ENCODE results near the gene INTS11.

The INTS11 gene

DNA sequence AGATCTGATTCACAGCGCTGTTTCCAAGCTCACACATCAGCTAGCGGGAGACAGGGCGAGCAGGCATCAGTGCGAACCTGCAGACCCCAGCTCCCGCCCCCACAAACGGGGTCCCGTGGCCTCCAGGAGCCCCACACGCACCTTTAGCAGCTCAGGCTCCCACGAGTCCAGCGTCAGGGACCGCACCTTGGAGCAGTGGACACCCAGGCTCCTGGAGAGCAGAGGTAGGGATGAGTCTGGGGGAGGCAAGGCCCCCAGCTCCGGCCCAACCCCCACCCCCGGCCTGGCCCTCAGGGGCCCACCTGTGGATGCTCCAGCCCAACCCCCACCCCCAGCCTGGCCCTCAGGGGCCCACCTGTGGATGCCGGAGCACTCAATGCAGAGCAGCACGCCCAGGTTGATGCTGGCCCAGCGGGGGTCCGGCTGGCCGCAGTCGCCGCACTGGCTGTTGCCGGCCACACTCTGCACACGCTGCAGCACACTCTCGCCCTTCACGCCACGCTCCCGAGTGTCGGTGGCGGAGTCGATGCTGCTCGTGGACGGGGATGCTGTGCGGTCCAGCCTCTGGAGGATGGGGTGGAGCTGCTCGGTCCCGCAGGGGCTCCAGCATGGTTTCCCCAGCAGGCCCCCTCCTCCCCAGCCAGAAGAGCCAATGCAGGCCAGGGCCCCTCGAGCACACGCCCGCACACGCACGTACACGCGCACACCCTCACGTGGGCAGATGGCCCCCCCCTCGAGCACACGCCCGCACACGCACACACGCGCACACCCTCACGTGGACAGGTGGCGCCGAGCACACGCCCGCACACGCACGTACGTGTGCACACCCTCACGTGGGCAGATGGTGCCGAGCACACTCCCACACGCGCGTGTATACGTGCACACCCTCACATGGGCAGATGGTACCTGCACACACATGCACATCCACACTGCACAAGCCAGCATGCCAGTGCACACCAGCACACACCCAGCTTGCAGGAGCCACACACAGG is 28.1 kb downstream of the INTS11 start:
- Histone ChIP-seq H3K9ac (ENCODE audit: low read length in 5 of 5) (no peak overlapping the region), H3K4me1 (ENCODE audit: control insufficient read depth in 5 of 5, insufficient read depth in 5 of 5, low read length in 5 of 5) (peaks cover 0 to 6% (median under 1%) of the 10 kb centered on the region in 5 donors), H3K36me3 (ENCODE audit: control insufficient read depth in 5 of 5, insufficient read depth in 5 of 5, low read length in 5 of 5) (peaks cover 0 to 53% (median 30%) of the 10 kb centered on the region in 5 donors), H3K9me3 (ENCODE audit: control insufficient read depth in 5 of 5, low read length in 5 of 5) (no peaks in the 10 kb centered on the region), H3K27me3 (ENCODE audit: control insufficient read depth in 5 of 5, insufficient read depth in 4 of 5, low read length in 5 of 5) (no peaks in the 10 kb centered on the region), H3K4me3 (ENCODE audit: low read depth in 1 of 5, low read length in 5 of 5) (no peak overlapping the region), H3K27ac (ENCODE audit: low read depth, low read length) (no peak overlapping the region)

GRCh38 chr1:1295154-1295923 is 29.1 kb downstream of the INTS11 start:
- Histone ChIP-seq H3K9ac (ENCODE audit: low read length in 5 of 5) (no peak overlapping the region), H3K27me3 (ENCODE audit: control insufficient read depth in 5 of 5, insufficient read depth in 4 of 5, low read length in 5 of 5) (peaks cover 0 to 2% (median 0%) of the 10 kb centered on the region in 5 donors), H3K4me3 (ENCODE audit: low read depth in 1 of 5, low read length in 5 of 5) (no peak overlapping the region), H3K9me3 (ENCODE audit: control insufficient read depth in 5 of 5, low read length in 5 of 5) (no peaks in the 10 kb centered on the region), H3K36me3 (ENCODE audit: control insufficient read depth in 5 of 5, insufficient read depth in 5 of 5, low read length in 5 of 5) (peaks cover 0 to 53% (median 30%) of the 10 kb centered on the region in 5 donors), H3K4me1 (ENCODE audit: control insufficient read depth in 5 of 5, insufficient read depth in 5 of 5, low read length in 5 of 5) (peaks cover 0 to 11% (median 3%) of the 10 kb centered on the region in 5 donors), H3K27ac (ENCODE audit: low read depth, low read length) (no peak overlapping the region)

- Histone ChIP-seq H3K4me1 (ENCODE audit: control insufficient read depth in 5 of 5, insufficient read depth in 5 of 5, low read length in 5 of 5) (peaks cover 0 to 11% (median 3%) of the 10 kb centered on the region in 5 donors), H3K9me3 (ENCODE audit: control insufficient read depth in 5 of 5, low read length in 5 of 5) (no peaks in the 10 kb centered on the region), H3K27me3 (ENCODE audit: control insufficient read depth in 5 of 5, insufficient read depth in 4 of 5, low read length in 5 of 5) (peaks cover 0 to 3% (median 0%) of the 10 kb centered on the region in 5 donors), H3K27ac (ENCODE audit: low read depth, low read length) (no peak overlapping the region), H3K9ac (ENCODE audit: low read length in 5 of 5) (no peak overlapping the region), H3K36me3 (ENCODE audit: control insufficient read depth in 5 of 5, insufficient read depth in 5 of 5, low read length in 5 of 5) (peaks cover 0 to 48% (median 29%) of the 10 kb centered on the region in 5 donors), H3K4me3 (ENCODE audit: low read depth in 1 of 5, low read length in 5 of 5) (no peak overlapping the region)
Measured at GRCh38 chr1:1294250-1294890, 30.1 kb downstream of the INTS11 start.

DNA sequence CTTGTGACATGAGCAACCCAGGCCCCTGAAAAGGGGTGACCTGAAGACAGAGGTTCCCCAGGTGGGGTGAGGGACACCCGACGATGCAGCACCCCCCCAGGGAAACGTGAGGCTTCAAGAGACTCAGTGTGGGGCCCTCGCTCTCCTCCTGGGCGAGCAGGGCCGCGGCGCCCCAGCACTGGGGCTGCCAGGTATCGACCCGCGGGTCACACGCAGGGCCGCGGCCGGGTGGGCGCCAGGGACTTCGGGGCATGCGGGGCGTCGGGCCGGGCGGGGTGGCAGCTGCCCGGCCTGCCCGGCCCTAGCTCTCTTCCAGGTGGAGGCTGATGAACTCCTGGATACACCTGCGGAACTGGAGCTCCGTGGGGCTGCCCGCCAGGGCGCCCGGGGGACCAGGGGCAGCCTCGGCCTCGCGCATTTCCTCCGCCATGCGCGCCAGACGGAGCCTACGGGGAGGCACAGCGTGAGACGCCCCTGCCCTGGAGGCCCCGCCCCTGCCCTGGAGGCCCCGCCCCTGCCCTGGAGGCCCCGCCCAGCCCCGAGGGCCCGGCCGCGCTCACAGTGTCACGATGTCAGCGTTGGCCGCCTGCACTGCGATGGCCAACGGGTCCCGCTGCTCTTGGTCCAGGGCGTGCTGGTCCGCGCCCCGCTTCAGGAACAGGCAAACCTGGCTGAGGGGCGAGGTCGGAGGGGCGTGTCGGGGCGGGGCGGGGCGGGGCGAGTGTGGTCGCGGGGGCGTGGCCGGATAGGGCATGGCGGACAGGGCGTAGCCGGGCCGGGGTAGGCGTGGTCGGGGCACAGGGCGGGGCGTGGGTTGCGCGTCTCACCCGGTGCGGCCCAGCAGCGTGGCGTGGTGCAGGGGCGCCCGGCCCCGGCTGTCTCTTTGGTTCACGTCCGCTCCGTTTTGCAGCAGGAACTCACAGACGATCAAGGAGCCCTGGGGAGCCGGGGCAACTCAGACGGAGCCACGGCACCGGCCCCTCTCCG is 30.9 kb downstream of the INTS11 start:
- Histone ChIP-seq H3K4me3 (ENCODE audit: low read depth in 1 of 5, low read length in 5 of 5) (no peak overlapping the region), H3K27me3 (ENCODE audit: control insufficient read depth in 5 of 5, insufficient read depth in 4 of 5, low read length in 5 of 5) (peaks cover 0 to 3% (median 0%) of the 10 kb centered on the region in 5 donors), H3K9me3 (ENCODE audit: control insufficient read depth in 5 of 5, low read length in 5 of 5) (no peaks in the 10 kb centered on the region), H3K9ac (ENCODE audit: low read length in 5 of 5) (no peak overlapping the region), H3K4me1 (ENCODE audit: control insufficient read depth in 5 of 5, insufficient read depth in 5 of 5, low read length in 5 of 5) (peaks cover 0 to 8% (median 3%) of the 10 kb centered on the region in 5 donors), H3K36me3 (ENCODE audit: control insufficient read depth in 5 of 5, insufficient read depth in 5 of 5, low read length in 5 of 5) (peaks cover 0 to 44% (median 29%) of the 10 kb centered on the region in 5 donors), H3K27ac (ENCODE audit: low read depth, low read length) (no peak overlapping the region)

DNA sequence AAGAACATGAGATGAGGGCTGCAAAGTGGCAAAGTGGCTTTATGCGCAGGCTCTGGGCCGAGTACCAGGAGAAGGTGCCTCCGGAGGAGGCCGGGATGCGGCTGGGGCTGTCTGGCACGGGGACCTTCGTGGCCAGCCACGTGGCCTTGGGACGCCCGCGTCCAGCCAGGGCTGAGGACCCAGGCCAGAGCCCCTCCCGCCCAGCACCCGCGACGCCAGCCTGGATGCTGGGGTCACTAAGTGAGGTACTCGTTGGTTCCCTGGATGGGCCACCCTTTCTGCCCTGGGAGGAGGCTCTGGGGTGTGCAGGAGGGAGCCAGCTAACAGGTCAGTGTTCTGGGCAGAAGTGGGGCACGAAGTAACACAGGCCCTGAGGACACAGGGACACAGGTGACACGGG is 31.6 kb downstream of the INTS11 start:
- Histone ChIP-seq H3K27ac (ENCODE audit: low read depth, low read length) (no peak overlapping the region), H3K36me3 (ENCODE audit: control insufficient read depth in 5 of 5, insufficient read depth in 5 of 5, low read length in 5 of 5) (peaks cover 0 to 41% (median 27%) of the 10 kb centered on the region in 5 donors), H3K9me3 (ENCODE audit: control insufficient read depth in 5 of 5, low read length in 5 of 5) (no peaks in the 10 kb centered on the region), H3K4me1 (ENCODE audit: control insufficient read depth in 5 of 5, insufficient read depth in 5 of 5, low read length in 5 of 5) (peaks cover 0 to 8% (median 3%) of the 10 kb centered on the region in 5 donors), H3K27me3 (ENCODE audit: control insufficient read depth in 5 of 5, insufficient read depth in 4 of 5, low read length in 5 of 5) (peaks cover 0 to 3% (median 0%) of the 10 kb centered on the region in 5 donors), H3K4me3 (ENCODE audit: low read depth in 1 of 5, low read length in 5 of 5) (no peak overlapping the region), H3K9ac (ENCODE audit: low read length in 5 of 5) (no peak overlapping the region)

- no peak overlapping the region for H3K9ac ChIP-seq (ENCODE audit: low read length in 5 of 5)
- no peaks in the 10 kb centered on the region for H3K9me3 ChIP-seq (ENCODE audit: control insufficient read depth in 5 of 5, low read length in 5 of 5)
- no peak overlapping the region for H3K4me3 ChIP-seq (ENCODE audit: low read depth in 1 of 5, low read length in 5 of 5)
- H3K4me1 ChIP-seq (ENCODE audit: control insufficient read depth in 5 of 5, insufficient read depth in 5 of 5, low read length in 5 of 5), result peaks cover 0 to 8% (median 3%) of the 10 kb centered on the region in 5 donors
- no peak overlapping the region for H3K27ac ChIP-seq (ENCODE audit: low read depth, low read length)
- peaks cover 2 to 7% (median 4%) of the 10 kb centered on the region in 5 donors for H3K27me3 ChIP-seq (ENCODE audit: control insufficient read depth in 5 of 5, insufficient read depth in 4 of 5, low read length in 5 of 5)
- peaks cover 0 to 37% (median 24%) of the 10 kb centered on the region in 5 donors for H3K36me3 ChIP-seq (ENCODE audit: control insufficient read depth in 5 of 5, insufficient read depth in 5 of 5, low read length in 5 of 5)
Measured at GRCh38 chr1:1292442-1292779, 32.0 kb downstream of the INTS11 start.

DNA sequence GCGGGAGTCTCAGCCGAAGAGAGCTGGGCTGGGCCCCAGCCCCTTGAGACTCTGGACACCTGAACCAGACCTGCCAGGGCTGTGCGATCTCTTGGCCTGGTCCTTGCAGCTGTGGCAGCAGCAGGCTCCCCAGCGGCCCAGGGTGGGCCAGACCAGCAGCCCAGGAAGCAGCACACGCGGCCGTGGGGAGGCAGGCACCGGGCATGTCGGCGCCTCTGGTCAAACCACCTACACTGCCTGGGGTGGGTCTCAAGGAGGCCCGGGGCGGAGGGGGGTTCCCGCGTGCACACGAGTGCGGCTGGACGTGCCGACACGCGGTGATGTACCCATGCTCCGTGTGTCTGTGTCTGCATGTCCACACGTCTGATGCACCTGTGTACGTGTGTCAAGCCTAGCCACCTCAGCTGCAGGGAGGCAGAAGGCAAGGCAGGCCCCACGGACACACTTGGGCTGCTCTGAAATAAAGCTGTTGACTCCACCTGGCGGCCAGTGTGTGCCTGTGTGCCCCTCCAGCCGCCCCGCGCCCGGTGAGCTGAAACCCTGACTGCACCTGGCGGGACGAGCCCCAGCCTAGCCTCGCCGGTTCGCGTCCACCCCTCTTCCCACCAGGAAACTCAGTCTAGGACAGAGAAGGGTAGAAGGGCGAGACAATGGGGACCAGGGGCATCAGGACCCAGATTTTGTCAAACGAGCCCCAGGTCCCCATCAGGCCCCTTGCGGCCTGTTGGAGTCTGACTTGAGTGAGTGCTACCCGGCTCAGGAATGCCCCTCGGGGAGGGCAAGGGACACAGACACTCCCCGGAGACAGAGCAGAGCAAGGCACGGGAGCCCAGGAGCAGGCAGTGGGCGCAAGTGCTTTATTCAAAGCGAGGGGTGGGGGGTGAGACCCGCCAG is 32.7 kb downstream of the INTS11 start:
- H3K9ac ChIP-seq (ENCODE audit: low read length in 5 of 5), result no peak overlapping the region
- peaks cover 0 to 35% (median 22%) of the 10 kb centered on the region in 5 donors for H3K36me3 ChIP-seq (ENCODE audit: control insufficient read depth in 5 of 5, insufficient read depth in 5 of 5, low read length in 5 of 5)
- H3K27ac ChIP-seq (ENCODE audit: low read depth, low read length), result no peak overlapping the region
- no peak overlapping the region for H3K4me3 ChIP-seq (ENCODE audit: low read depth in 1 of 5, low read length in 5 of 5)
- peaks cover 8 to 13% (median 10%) of the 10 kb centered on the region in 5 donors for H3K27me3 ChIP-seq (ENCODE audit: control insufficient read depth in 5 of 5, insufficient read depth in 4 of 5, low read length in 5 of 5)
- H3K4me1 ChIP-seq (ENCODE audit: control insufficient read depth in 5 of 5, insufficient read depth in 5 of 5, low read length in 5 of 5), result peaks cover 0 to 8% (median 3%) of the 10 kb centered on the region in 5 donors
- no peaks in the 10 kb centered on the region for H3K9me3 ChIP-seq (ENCODE audit: control insufficient read depth in 5 of 5, low read length in 5 of 5)

- Histone ChIP-seq H3K27ac (ENCODE audit: low read depth, low read length) (no peak overlapping the region), H3K4me3 (ENCODE audit: low read depth in 1 of 5, low read length in 5 of 5) (no peak overlapping the region), H3K4me1 (ENCODE audit: control insufficient read depth in 5 of 5, insufficient read depth in 5 of 5, low read length in 5 of 5) (peaks cover 0 to 8% (median 3%) of the 10 kb centered on the region in 5 donors), H3K36me3 (ENCODE audit: control insufficient read depth in 5 of 5, insufficient read depth in 5 of 5, low read length in 5 of 5) (peaks cover 0 to 28% (median 20%) of the 10 kb centered on the region in 5 donors), H3K27me3 (ENCODE audit: control insufficient read depth in 5 of 5, insufficient read depth in 4 of 5, low read length in 5 of 5) (peaks cover 15 to 19% (median 16%) of the 10 kb centered on the region in 5 donors), H3K9me3 (ENCODE audit: control insufficient read depth in 5 of 5, low read length in 5 of 5) (no peaks in the 10 kb centered on the region), H3K9ac (ENCODE audit: low read length in 5 of 5) (no peak overlapping the region)
Measured at GRCh38 chr1:1291023-1291528, 33.4 kb downstream of the INTS11 start.
